HG03025 (cell line): ENCODE measurements around the gene SEPTIN2.
"Not testable (repeated sequence)": the region's sequence is repeated elsewhere in the genome, so short reads cannot be mapped to it uniquely, and the experiment has no call there.

ENCODE experiments used
- ATAC-seq: cut with Tn5 transposase; IDR thresholded peaks from one replicate; pipeline ENCODE4 v1.9.1; 2021; ENCODE audit warnings: mild to moderate bottlenecking, moderate library complexity; ENCODE audit not compliant: unreplicated experiment, low FRiP score

Gene SEPTIN2

GRCh38 chr2:241312082-241312481 lies 3.6 kb upstream of the SEPTIN2 start:
- no peak for ATAC-seq

GRCh38 chr2:241313543-241314095 lies 2.1 kb upstream of the SEPTIN2 start:
- no peak for ATAC-seq

- no peak for ATAC-seq
Observed at GRCh38 chr2:241314226-241315092, 1.3 kb upstream of the SEPTIN2 start.

- peak; percentile 73 for ATAC-seq
Observed at GRCh38 chr2:241315093-241315878, 439 bp upstream of the SEPTIN2 start, which contains the start of gene HDLBP. Gene HDLBP (minus strand): TSS chr2:241315672. CDS start chr2:241266869, 48,803 bp downstream.

GRCh38 chr2:241316825-241317224 lies 1.1 kb downstream of the SEPTIN2 start:
- no peak for ATAC-seq

GRCh38 chr2:241317391-241317790 lies 1.7 kb downstream of the SEPTIN2 start:
- no peak for ATAC-seq

GRCh38 chr2:241318830-241319229 lies 3.1 kb downstream of the SEPTIN2 start:
- not testable (repeated sequence) for ATAC-seq

GRCh38 chr2:241320394-241320793 lies 4.7 kb downstream of the SEPTIN2 start:
- no peak for ATAC-seq

GRCh38 chr2:241321033-241321432 lies 5.3 kb downstream of the SEPTIN2 start:
- no peak for ATAC-seq

GRCh38 chr2:241321886-241322285 lies 6.2 kb downstream of the SEPTIN2 start:
- ATAC-seq, result no peak

- ATAC-seq, result no peak
Observed at GRCh38 chr2:241323778-241324177, 8.1 kb downstream of the SEPTIN2 start.

GRCh38 chr2:241324775-241325174 lies 9.1 kb downstream of the SEPTIN2 start:
- ATAC-seq, result no peak

- ATAC-seq, result no peak
Observed at GRCh38 chr2:241325257-241325656, 9.5 kb downstream of the SEPTIN2 start.

- no peak for ATAC-seq
Observed at GRCh38 chr2:241329669-241330615, 14.2 kb downstream of the SEPTIN2 start.

GRCh38 chr2:241330616-241330981 lies 14.9 kb downstream of the SEPTIN2 start:
- no peak for ATAC-seq

- no peak for ATAC-seq
Observed at GRCh38 chr2:241334813-241335212, 19.1 kb downstream of the SEPTIN2 start.

- ATAC-seq, result no peak
Observed at GRCh38 chr2:241339839-241340630, 24.3 kb downstream of the SEPTIN2 start.

GRCh38 chr2:241340631-241341163 lies 25.0 kb downstream of the SEPTIN2 start:
- no peak for ATAC-seq
